GM21619 (cell line): ENCODE results near the gene ISG20L2.

Experiments used
- ATAC-seq: cut with Tn5 transposase; IDR thresholded peaks from one replicate; pipeline ENCODE4 v1.9.1; 2021; ENCODE audit not compliant: unreplicated experiment

Gene ISG20L2

DNA sequence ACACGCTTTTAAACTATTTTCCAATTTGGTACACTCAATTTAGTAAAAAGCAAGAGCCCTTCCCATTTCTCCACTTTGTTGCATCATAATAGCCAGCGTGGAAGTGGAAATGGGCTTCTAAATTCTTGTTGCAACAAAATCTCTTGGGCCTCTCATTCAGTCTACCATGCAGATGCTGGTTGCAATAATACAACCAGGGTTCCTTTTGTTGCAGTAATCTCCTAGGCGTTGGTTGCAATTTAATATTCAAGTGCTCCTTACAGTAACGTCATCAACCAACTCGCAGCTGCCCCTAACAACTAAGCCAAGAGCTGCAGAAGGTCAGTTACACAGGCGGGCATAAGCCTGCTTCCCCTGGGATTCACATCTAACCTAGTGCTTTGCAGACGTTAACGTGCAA is 25.7 kb upstream of the ISG20L2 start:
- no peak for ATAC-seq

DNA sequence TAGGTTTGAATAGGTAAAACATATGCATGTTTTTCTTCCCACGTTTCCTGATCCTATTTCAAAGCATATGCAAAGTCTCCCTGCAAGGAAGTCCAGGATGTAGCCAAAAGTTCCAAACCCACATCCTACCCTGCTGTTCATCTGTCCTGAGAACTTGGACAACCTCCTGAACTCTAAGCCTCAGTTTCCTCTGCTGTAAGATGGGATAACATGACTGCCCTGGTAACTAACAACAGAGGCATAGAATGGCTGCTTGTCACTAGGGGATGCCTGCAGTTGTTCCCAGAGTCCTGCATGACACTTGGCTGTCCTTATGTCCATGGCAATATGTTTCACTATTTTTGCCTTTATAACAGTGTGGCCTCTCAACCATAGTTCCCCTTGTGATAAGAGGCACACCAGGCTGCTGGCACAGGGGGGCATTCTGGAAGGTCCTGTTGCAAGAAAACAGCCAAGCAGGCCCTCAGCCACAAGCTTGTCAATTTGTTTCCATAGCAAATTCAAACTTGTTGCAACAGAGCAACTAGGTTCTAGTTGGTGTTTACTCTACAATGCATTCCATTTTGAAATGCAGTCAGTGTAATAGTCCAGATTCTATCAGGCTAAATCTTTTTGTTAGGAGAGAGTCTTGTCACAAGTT is 24.4 kb upstream of the ISG20L2 start:
- ATAC-seq: no peak

GRCh38 chr1:156751757-156752481 is 23.4 kb upstream of the ISG20L2 start:
- peak; percentile 63 for ATAC-seq

DNA sequence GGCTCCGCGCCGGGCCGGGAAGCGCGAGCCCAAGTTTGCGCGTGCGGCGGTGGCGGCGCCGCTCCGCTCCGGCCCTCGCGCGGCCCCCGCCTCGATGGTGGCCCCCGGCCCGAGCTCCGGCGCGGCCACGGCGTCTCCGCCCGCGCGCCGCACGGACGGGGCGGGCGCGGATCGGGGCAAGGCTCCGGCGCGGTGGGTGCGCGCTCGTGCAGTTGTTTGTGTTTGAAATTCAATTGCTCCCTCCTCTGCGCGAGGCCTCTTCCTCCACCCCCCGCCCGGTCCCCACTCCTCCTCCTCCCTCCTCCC is 22.8 kb upstream of the ISG20L2 start, which contains the start of gene HDGF:
TSS of gene HDGF (minus strand) at position 225 of the 306 bp plus-strand sequence. CDS start 246 bp downstream, outside the sequence.
- peak; percentile 7 for ATAC-seq

DNA sequence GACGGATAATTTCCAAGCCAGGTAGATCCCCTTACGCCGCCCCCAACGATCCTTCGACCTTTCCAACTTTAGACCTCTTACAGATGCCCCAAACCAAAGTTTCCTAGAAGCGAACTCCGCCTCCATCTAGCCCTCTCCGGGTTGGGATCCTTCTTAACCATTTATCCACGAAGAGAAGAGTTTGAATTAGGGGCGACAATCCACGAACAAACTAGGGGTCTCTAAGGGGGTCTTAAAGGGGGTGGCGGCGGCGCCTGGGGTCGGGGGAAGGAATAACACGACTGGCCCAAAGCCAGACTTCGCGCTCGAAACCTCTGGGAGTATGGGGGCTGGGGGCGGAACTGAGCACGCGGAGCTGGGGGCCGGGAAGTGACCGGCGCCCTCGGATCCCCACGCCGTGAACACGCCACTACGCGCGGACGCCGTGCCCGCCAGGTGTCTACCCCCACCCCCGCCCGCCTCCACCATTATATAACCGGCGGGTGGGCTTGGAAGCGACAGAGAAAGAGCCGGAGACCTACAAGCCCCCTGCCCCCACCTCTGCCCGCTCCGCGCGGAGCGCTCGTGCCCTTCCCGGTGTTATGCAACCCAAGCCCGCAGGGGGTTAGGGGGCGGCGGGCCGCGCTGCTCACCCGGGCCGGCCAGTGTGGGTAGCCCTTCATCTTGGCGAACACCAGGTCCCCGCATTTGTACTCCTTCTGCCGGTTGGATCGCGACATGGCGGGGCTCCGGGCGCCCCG is 22.3 kb upstream of the ISG20L2 start:
- ATAC-seq: no peak

DNA sequence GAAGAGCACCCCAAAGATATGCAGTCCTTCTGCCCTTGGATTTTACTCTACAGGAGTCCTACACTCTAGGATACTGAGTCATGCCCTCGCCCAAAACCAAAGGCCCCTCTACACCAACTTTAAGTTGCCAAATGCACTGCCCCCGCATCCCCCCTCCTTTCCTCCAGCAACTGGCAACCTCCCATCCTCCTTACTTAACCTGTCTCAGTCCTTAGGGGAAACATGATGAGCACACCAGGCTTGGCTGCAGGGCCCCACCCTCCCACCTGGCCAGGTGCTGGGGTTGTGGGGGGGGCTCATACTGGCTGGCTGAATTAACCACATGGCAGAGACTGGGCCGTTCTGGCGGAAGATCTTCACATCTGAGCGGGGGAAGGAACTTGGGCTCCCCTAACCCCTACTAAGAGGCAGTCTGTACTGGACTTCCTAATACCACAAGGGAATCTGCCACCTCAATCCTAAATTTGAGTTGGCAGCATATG is 21.7 kb upstream of the ISG20L2 start:
- ATAC-seq: no peak

GRCh38 chr1:156749419-156750118 is 21.0 kb upstream of the ISG20L2 start:
- no peak for ATAC-seq

DNA sequence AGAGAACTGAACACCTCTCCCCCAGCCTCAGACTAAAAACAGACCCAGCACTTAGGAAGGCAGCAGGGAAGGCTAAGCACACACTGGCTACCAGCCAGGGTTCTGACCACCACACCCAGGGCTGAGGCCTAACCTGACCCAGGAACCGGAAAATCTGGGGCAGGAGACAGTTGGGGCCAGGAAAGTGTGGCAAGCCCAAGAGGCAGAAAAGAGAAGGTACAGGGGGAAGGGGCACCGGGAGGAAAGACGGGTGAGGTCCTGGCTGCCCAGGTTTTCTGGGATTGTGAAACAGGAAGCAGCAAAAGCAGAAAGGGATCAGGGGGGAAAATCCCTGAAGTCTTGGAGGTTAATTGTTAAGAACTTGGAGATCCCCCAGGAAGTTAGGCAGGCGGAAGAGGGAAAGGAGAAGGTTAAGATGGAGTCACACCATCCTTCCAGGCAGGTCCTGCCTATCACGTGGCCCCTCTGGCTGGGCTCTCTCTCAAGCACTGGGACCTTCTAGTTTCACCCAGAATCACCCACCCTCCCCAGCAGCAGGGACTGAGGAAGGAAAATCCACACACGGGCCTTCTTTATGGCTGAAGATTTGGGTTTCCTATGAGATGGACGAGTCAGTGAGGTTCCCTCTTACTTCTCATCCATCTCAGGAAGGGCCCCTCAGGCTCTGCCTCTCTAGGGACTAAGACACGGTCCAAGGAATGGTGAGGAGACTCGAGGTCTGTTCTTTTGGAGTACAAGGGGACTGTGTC is 20.3 kb upstream of the ISG20L2 start:
- ATAC-seq: no peak

- no peak for ATAC-seq
These were observed 19.4 kb upstream of the ISG20L2 start for GRCh38 chr1:156747742-156748669.

- no peak for ATAC-seq
These were observed 18.4 kb upstream of the ISG20L2 start for GRCh38 chr1:156746728-156747631.

DNA sequence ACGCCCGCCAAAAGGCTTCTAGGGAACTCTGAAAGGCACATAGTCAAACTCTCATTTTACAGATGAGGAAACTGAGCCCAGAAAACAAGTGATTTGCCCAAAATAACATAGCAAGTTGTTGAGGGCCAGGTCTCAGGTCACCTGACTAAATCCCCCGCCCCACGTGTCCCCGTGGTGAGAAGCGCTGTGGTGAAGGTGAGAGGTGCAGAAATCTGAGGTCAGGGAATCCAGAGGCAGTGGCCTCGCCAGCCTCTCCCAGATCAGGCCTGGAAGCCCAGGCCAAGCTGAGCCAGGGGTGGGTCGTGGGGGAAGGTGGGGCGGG is 17.8 kb upstream of the ISG20L2 start:
- no peak for ATAC-seq

DNA sequence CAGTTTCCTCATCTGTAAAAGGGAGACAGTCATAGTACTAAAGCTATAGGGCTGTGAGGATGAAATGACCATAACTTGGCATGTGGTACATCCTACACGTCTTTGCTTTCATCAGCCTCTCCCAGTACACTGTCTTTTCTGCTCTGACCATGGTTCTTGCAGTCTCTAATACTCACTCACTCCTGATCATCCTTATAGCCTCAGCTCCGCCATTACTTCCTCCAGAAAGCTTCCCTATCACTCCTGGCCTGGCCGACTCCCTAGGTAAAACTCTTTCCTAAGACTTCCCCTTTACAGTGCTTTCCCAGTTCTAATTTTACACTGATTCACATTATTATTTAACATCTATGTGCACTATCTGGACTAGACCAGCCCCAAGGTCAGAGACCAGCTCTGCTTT is 17.3 kb upstream of the ISG20L2 start:
- no peak for ATAC-seq

- ATAC-seq: no peak
These were observed 16.3 kb upstream of the ISG20L2 start for GRCh38 chr1:156744786-156745419.

GRCh38 chr1:156744344-156744743 is 15.8 kb upstream of the ISG20L2 start:
- ATAC-seq: no peak

DNA sequence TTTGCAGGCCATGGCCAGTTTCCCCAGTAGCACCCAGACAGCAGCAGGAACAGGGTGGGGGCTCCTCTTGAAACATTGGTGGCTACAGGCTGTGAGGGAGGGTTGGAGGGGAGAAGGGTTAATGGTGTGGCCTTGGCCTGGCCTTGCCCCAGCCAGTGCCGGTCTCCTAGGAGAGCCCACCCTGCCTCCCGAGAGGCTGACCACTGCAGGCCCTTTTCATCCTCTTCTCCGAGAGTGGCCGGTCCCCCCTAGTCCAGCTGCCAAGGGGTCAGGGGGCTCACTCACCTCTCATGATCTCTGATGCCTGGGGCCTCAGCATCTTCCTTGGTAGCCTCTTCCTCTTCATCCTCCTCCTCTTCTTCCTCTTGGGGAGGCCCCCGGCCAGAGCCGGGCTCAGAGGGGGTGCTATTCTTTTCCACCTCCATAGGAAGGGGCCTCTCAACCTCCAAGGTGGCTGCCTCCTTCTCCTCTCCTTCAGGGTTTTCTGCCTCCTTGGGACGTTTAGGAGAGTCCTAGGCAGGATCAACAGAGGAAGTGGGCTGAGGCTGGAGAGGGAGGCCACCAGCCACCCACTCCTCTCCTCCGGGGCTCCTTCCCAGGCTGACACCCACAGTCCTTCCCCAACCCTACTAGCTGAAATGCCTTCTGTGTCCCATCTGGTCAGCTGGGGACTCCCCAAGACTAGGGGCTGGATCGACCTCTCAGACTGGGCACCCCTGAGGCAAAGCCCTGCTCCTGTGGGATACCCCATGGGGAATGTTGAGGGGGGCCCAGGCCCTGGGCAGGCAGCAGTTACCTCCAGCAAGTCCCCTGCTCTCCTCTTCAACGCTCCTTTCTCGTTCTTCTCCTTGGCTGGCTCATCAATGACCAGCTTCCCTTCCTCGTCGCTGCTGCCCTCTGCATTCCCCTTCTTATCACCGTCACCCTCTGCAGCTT is 15.1 kb upstream of the ISG20L2 start:
- no peak for ATAC-seq

GRCh38 chr1:156742801-156743200 is 14.2 kb upstream of the ISG20L2 start:
- no peak for ATAC-seq

DNA sequence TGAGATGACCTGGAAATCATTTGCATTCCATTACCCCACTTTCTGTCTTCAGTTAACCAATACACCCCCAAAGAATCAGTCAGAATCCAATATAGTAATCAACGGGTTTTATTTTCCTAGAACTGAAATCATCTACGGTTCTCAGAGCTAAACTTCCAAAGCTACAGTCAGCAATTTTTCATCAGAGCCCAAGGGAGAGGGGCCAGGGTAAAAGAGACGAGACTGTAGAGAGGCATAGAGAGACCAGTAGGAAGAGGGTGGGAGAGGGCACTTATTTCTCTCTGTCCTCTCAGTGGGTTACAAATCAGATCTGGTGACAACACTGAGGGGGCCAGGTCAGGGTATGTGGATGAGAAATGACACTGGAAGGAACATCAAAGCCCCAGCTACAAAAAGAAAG is 13.5 kb upstream of the ISG20L2 start:
- ATAC-seq: no peak
